ENCODE data around the gene OR52H1. TPM values are rescaled to one million over a fixed set of nuclear protein-coding genes. Genes with fewer than 3 reads are reported as not detected.

The OR52H1 gene
- total and polyA plus RNA-seq, 2 experiments from 2014 or later: 0.28 TPM; not detected in 1

DNA sequence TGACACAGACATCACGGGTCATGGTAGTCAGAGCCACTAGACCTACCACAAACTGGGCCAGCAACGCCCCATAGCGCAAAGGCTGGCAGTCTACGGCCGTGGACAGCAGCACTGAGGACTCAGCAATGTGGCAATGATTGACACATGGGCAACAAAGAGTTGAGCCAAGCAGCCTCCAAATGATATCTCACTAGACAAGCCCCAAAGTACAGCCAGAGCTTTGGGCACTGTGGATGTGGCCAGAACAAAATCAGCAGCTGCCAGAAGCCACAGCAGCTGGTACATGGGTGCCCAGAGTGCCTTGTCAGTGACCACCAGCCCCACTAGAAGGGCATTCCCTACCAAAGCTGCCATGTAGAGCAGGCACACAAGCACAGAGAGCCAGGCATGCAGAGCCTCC is 20.6 kb downstream of the OR52H1 start:
- no peaks in the 10 kb centered on the region for H3F3A ChIP-seq (replicated peaks; ENCODE audit: low read depth)
- no peaks in the 10 kb centered on the region for H3K79me2 ChIP-seq (replicated peaks; ENCODE audit: insufficient read depth)
- no peak overlapping the region for H3K4me3 ChIP-seq
- H3K27ac Mint-ChIP-seq: no peak overlapping the region
- H3K4me3 Mint-ChIP-seq: no peak overlapping the region
- H3K9me2 ChIP-seq (ENCODE audit: insufficient read depth): 0 out of 2 replicates have a peak, but pooled peaks cover 8% of the 10 kb centered on the region
- TF ChIP-seq ZNF114 (CRISPR knock-in tag; IDR thresholded peaks at IDR 0.05) (no peak), JUNB (IDR thresholded peaks at IDR 0.05; ENCODE audit: unreplicated experiment) (no peak), NANOG (IDR thresholded peaks at IDR 0.05; ENCODE audit: borderline replicate concordance) (no peak), CREB1 (CRISPR knock-in tag; IDR thresholded peaks at IDR 0.05; ENCODE audit: low read depth) (no peak), EZH2phosphoT487 (IDR thresholded peaks at IDR 0.05; ENCODE audit: unreplicated experiment) (no peak), ZNF331 (CRISPR knock-in tag; IDR thresholded peaks at IDR 0.05; ENCODE audit: low read depth) (no peak), POLR2AphosphoS5 (IDR thresholded peaks at IDR 0.05; ENCODE audit: low read depth) (no peak), EZH2 (IDR thresholded peaks at IDR 0.05; ENCODE audit: low read depth, unreplicated experiment) (no peak), STAT1 (IDR thresholded peaks at IDR 0.05; ENCODE audit: unreplicated experiment) (no peak), ZNF462 (CRISPR knock-in tag; IDR thresholded peaks at IDR 0.05) (no peak)
- TF ChIP-seq, protein P1, sequence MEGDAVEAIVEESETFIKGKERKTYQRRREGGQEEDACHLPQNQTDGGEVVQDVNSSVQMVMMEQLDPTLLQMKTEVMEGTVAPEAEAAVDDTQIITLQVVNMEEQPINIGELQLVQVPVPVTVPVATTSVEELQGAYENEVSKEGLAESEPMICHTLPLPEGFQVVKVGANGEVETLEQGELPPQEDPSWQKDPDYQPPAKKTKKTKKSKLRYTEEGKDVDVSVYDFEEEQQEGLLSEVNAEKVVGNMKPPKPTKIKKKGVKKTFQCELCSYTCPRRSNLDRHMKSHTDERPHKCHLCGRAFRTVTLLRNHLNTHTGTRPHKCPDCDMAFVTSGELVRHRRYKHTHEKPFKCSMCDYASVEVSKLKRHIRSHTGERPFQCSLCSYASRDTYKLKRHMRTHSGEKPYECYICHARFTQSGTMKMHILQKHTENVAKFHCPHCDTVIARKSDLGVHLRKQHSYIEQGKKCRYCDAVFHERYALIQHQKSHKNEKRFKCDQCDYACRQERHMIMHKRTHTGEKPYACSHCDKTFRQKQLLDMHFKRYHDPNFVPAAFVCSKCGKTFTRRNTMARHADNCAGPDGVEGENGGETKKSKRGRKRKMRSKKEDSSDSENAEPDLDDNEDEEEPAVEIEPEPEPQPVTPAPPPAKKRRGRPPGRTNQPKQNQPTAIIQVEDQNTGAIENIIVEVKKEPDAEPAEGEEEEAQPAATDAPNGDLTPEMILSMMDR (conservative IDR thresholded peaks at IDR 0.05; ENCODE audit: low read depth in 2 of 2): no peak
- TF ChIP-seq, protein P2, sequence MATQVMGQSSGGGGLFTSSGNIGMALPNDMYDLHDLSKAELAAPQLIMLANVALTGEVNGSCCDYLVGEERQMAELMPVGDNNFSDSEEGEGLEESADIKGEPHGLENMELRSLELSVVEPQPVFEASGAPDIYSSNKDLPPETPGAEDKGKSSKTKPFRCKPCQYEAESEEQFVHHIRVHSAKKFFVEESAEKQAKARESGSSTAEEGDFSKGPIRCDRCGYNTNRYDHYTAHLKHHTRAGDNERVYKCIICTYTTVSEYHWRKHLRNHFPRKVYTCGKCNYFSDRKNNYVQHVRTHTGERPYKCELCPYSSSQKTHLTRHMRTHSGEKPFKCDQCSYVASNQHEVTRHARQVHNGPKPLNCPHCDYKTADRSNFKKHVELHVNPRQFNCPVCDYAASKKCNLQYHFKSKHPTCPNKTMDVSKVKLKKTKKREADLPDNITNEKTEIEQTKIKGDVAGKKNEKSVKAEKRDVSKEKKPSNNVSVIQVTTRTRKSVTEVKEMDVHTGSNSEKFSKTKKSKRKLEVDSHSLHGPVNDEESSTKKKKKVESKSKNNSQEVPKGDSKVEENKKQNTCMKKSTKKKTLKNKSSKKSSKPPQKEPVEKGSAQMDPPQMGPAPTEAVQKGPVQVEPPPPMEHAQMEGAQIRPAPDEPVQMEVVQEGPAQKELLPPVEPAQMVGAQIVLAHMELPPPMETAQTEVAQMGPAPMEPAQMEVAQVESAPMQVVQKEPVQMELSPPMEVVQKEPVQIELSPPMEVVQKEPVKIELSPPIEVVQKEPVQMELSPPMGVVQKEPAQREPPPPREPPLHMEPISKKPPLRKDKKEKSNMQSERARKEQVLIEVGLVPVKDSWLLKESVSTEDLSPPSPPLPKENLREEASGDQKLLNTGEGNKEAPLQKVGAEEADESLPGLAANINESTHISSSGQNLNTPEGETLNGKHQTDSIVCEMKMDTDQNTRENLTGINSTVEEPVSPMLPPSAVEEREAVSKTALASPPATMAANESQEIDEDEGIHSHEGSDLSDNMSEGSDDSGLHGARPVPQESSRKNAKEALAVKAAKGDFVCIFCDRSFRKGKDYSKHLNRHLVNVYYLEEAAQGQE (IDR thresholded peaks at IDR 0.05; ENCODE audit: unreplicated experiment): no peak
- TF ChIP-seq, protein P3, sequence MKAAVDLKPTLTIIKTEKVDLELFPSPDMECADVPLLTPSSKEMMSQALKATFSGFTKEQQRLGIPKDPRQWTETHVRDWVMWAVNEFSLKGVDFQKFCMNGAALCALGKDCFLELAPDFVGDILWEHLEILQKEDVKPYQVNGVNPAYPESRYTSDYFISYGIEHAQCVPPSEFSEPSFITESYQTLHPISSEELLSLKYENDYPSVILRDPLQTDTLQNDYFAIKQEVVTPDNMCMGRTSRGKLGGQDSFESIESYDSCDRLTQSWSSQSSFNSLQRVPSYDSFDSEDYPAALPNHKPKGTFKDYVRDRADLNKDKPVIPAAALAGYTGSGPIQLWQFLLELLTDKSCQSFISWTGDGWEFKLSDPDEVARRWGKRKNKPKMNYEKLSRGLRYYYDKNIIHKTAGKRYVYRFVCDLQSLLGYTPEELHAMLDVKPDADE (IDR thresholded peaks at IDR 0.05): no peak
- no peaks in the 10 kb centered on the region for H3K36me3 Mint-ChIP-seq (ENCODE audit: low read depth)
- H3K36me3 ChIP-seq (ENCODE audit: insufficient read depth): no peaks in the 10 kb centered on the region
- no peak for DNase-seq (ENCODE audit: low spot score)
- ATAC-seq: no peak
- no peak overlapping the region for H3K4me2 ChIP-seq
- H3K4me1 ChIP-seq (ENCODE audit: insufficient read depth): no peaks in the 10 kb centered on the region; the same call in 1 of the 2 replicates
- H2AFZ ChIP-seq: no peak overlapping the region
- peaks cover 13% of the 10 kb centered on the region for H3K4me1 Mint-ChIP-seq
- H3K27me3 ChIP-seq (ENCODE audit: insufficient read depth): no peaks in the 10 kb centered on the region
- no peaks in the 10 kb centered on the region; the same call in 1 of the 2 replicates for H4K20me1 ChIP-seq (replicated peaks; ENCODE audit: insufficient read depth)
- no peak overlapping the region for H3K27ac ChIP-seq (ENCODE audit: low read depth)
- H3K27me3 Mint-ChIP-seq (ENCODE audit: insufficient read depth, low read depth, poor library complexity): peaks cover 8% of the 10 kb centered on the region
- H3K9me3 Mint-ChIP-seq: peaks cover 2% of the 10 kb centered on the region; the same call in 1 of the 3 replicates
